GM18951 (cell line): ENCODE data around the gene ZBTB20.

Experiments
- POLR2A ChIP-seq: IDR thresholded peaks from 4 replicates; pipeline ENCODE4 v1.6.1; 2011; ENCODE audit warnings: mild to moderate bottlenecking; ENCODE audit not compliant: insufficient read length, insufficient read depth; ENCODE audit errors: extremely low read depth
- in situ Hi-C: fragments of 300-500 bp; cut with MboI; formaldehyde crosslinking; loops from one replicate; pipeline ENCODE4 v1.12.0; 2022; ENCODE audit warnings: low sequenced_read_pairs, mixed read lengths, inconsistent platforms; ENCODE audit not compliant: unreplicated experiment

The ZBTB20 gene

DNA sequence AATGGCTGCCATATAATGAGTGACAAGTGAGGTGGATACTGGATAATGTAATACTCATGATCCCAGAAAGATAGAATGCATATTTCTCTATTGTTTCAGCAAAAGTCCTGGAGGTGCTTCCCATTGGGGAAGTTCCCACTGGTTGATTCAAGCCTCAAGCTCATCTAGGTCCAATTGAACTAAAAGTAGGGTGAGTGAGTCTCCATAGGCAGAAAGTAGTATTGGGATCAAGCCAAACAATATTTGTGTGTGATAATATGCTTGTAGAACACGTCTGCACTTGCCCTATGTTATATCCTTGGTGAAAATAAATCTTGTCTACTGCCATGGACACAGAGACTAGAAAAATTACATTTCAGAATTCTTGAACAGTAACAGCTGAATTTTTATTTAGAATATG, 14.8 kb upstream of the ZBTB20 start:
- no peak for TF ChIP-seq POLR2A
- in situ Hi-C loops, result loop anchor here (25.0 kb wide), 1 partner anchor 325 kb away; no protein-coding TSS in a partner anchor

DNA sequence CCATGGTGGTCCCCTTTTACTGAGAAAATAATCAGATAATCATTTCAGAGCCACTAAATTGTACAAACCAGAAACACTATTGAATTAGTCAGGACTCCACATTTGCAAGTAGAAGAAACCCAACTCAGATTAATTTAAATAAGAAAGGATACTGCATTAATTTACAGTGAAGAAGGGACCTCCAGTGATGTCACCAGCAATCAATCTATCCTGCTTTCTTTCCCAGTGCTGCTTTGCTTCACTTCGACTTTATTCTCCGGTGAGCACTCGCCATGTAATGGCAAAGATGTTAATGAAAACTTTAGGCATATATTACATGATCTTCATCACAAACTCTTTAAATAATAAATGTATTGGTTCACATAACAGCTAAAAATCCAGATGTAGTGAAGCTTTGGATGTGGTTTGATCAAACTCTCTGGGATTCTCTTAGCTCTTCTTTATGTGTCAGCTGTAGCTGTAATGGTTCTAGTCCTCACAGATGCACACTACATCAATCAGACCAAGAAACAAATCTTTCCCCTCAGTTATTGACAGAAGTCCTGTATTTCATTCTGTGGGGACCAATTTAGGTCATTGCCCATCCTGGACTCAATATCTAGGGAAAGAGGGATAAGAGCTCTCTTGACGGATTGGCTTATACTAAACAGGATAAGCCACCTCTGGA, 14.2 kb upstream of the ZBTB20 start:
- in situ Hi-C loops, result loop anchor here (25.0 kb wide), 1 partner anchor 324 kb away; no protein-coding TSS in a partner anchor

DNA sequence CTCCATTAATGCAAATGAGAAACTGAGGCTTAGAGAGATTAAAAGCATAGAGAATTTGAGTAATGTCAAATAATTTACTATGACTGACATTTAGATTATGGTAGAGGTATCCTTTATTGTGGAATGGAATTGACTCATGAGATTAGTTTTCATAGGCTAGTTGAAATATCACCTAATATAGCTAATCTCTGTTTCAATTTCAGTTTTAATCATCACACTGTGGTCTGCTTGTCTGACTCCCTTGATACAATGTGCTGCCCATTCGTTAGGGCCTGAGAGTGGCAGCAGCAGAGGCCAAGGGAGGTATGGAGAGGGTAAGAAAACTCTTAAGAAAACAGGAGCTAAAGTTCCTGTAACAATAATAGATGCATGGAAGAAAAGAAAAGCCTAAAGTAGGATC, 13.2 kb upstream of the ZBTB20 start:
- TF ChIP-seq POLR2A, result no peak
- in situ Hi-C loops, result loop anchor here (25.0 kb wide), 1 partner anchor 323 kb away; no protein-coding TSS in a partner anchor

More for the DNA sequence above, 14.2 kb upstream of the ZBTB20 start:
- TF ChIP-seq POLR2A, result no peak

DNA sequence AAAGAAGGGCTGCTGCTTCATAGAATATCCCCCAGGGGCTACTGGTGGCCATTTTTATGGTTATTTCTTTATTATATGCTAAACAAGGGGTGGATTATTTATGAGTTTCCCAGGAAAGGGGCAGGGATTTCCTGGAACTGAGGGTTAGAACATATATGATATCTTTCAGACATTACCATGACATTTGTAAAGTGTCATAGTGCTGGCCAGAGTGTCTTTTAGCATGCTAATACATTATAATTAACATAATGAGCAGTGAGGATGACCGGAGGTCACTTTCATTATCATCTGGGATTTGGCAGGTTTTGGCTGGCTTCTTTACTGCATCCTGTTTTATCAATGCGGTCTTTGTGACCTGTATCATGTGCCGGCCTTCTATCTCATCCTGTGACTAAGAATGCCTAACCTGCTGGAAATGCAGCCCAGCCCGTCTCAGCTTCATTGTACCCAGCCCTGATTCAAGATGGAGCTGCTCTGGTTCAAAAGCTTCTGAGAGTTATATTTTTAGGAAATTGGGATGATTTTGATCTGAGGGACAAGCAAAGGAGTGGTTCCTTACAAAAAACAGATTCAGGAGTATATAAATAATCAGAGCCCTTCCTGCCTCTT, 9.1 kb upstream of the ZBTB20 start:
- in situ Hi-C loops, result loop anchor here (25.0 kb wide), 1 partner anchor 319 kb away; no protein-coding TSS in a partner anchor

GRCh38 chr3:115154611-115155010, 7.5 kb upstream of the ZBTB20 start:
- no peak for TF ChIP-seq POLR2A
- in situ Hi-C loops, result loop anchor here (25.0 kb wide), 1 partner anchor 317 kb away; no protein-coding TSS in a partner anchor

More for the DNA sequence above, 9.1 kb upstream of the ZBTB20 start:
- TF ChIP-seq POLR2A, result no peak

GRCh38 chr3:115151921-115152320, 4.8 kb upstream of the ZBTB20 start:
- in situ Hi-C loops, result loop anchor here (25.0 kb wide), 1 partner anchor 315 kb away; no protein-coding TSS in a partner anchor
- no peak for TF ChIP-seq POLR2A

- in situ Hi-C loops, result no loop called here
- no peak for TF ChIP-seq POLR2A
Measured at GRCh38 chr3:115148142-115148790, 1.2 kb upstream of the ZBTB20 start.

- in situ Hi-C loops, result no loop called here
- TF ChIP-seq POLR2A, result peak; percentile 70
Measured at GRCh38 chr3:115147329-115148141, 447 bp upstream of the ZBTB20 start.

DNA sequence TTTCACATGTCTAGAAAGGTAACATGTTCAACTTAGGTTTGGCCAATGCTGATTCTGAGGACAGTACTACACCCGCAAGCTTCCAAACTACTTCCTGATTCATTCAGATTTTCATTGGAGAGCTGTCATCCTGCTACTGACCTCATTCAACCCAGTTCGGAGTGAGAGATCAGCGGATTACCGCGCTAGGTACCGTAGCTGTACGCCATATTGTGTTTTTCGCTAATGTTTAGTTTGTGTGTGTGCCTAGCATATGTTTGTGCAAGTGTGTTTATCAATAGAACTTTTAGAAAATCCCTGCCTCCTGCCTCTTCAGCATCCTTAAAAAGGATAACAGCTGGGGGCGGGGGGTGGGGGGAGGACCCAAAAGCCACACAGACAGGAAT, 1.1 kb downstream of the ZBTB20 start:
- TF ChIP-seq POLR2A, result no peak
- in situ Hi-C loops, result no loop called here

DNA sequence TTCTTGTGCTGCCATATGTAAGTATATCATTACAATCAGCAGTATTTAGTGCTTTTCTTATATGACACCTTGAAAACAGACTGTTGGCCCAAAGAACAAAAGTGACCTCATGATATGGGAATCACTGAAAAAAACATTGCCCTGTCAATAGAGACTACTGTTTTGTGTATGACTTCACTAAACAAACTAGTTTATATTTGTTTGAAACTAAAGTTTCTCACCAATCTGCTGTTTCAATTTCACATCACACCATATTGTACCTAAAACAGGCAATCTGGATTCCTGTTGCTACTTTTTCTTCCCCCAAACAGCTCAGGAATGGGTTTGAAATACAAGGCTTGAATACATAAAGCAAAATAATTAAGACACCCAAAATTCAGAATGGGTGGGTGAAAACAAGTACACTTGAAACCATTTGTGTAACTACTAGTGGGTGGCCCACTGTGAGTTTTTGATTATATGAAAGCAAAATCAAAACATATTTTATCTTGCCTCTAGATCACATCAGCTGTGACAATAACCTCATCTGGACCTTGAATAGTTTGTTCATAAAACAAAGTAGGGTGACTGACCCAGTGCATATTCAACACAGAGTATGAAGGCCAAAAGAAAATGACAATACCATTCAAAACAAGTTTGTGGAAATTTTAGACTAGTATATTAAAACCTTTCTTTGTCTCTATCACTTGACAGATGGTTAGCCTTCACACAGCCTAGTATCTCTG, 5.9 kb downstream of the ZBTB20 start:
- TF ChIP-seq POLR2A, result no peak
- in situ Hi-C loops, result no loop called here

DNA sequence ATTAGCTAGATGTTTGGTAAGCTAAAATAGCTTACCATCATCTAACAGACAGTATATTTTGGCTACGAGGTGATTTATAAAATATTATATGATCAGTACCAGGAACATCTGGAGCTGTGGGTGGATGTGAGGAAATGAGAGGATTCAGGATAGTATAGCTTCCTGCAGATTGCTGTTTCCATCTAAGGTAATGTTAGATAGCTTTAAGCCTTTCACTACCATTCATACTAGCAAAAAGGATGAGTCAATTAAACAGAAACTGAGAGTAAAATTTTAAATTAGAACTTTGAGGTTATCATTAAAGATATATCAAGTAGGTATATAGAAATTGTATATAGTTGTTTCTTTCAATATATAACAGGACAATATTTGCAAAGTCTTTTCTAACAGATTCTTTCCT, 8.0 kb downstream of the ZBTB20 start:
- in situ Hi-C loops, result no loop called here
- TF ChIP-seq POLR2A, result no peak

DNA sequence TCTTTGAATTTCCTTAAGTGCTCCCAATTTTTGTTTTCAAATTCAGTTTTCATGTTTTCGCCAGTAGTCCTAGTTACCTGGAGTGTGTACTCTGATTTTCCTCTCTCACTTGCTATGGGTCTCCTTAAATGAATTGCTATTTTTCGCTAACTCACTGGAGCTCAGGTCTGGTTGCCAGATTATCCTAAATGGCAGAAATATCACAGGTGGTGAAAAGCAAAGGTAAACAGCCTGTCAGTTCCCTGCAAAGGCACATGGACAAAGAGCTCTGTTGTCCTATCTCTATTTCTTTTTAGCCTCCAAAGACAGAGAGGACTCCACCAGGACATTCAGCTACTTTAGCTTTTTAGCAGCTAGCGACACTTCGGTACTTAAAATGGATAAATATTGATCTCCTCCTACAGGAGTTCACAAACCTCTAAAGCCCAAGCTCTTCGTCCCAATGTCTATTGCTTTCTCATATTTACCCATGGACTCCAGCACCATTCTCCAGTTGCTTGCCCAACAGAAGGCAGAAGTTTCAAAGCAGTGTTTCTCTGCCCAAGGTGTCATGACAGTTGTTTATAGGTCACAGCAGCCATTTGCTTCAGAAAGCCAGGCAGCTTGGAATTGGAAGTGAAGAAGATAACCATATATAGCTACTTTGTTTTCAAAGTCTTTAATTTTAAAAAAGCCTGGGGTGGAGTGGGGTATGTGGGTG, 12.3 kb downstream of the ZBTB20 start:
- no peak for TF ChIP-seq POLR2A

More for the DNA sequence above, 12.3 kb downstream of the ZBTB20 start:
- in situ Hi-C loops, result no loop called here
